Dermis lymphatic vessel endothelial cell (primary cell): ENCODE results near the gene OR52N1. TPM values are rescaled to one million over a fixed set of nuclear protein-coding genes. Genes with fewer than 3 reads are reported as not detected.

Experiments used
- total RNA-seq: library from RNA; depleted of rRNA; stranded (reverse); fragments of >200 nt; gene quantifications from 2 replicates; pipeline ENCODE4 v1.2.1, GENCODE V29; 2014

Gene OR52N1
- not detected in 2 replicates for total RNA-seq

DNA sequence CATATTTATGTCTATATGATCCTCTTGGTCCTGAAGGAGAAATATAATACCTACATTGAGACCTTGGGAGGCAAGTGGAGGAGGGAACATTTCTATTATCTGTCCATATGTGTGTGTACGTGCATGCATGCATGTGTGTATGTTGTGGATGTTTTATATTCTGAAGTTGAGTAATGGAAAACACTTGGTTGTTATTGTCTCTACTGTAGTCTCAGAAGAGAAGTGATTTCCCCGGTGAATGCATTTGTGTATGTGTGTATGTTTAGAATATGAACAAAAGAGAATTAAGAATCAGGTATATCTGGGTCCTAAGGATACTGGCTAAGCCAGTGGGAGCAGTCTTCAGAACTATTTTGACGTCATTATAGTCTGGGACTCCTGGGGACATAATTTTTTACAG is at the start of gene OR52N1:
OR52N1 (minus strand) TSS at position 101 of the 400 bp plus-strand sequence. CDS start 2,449 bp downstream, outside the sequence.

DNA sequence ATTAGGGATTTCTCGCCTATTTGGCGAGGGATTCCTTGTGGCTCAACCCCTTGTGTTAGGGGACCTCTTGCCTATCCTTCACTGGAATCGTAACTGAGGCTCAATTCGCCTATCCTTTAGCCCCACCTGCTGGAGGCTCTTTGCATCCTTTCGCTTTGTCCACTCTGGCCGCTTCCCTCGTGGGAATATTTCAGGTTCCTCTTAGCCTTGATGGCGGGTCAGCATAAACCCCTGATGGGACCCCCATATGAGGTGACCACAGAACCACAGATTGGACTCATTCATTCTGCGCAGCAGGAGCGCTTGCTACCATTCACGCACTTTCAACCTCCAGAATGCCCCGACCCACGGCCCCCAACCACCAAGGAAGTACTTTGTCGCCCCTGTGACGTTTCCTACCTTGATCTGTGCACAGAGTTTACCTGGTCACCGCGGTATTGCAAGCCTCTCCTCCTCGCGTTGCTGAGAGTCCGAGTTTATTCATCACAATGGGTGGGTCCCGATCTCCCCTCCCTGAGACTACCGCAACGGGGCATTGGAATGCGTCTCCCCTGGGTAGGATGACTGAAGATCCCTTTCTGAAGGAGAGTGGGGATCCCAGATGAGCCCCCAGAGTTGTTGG is 17.5 kb upstream of the OR52N1 start, which contains the start of gene OR52N2:
OR52N2 (plus strand) TSS at position 425 of the 622 bp plus-strand sequence. CDS start 11,412 bp downstream, outside the sequence.

DNA sequence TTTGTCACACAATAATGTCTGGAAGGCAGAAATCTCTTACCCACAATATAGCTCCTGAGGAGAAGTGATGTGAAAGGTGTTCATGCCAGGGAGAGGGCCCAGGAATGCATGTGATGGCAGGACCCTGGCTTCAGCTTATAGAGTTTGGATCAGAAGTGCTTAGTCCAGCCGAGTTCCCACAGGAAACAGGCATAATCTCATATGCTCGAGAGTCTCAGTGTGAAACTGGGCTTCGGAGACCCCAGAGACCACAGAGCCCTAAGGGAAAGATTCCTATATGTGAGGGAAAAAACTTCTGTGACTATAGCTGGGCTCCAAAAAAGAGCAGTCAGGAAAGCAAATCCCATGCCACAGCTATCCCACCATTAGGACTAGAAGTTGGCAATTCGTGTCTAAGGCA is 7.8 kb downstream of the OR52N1 start, which contains the start of gene OR52N5:
OR52N5 (minus strand) TSS at position 101 of the 400 bp plus-strand sequence. CDS start 4,721 bp downstream, outside the sequence.

DNA sequence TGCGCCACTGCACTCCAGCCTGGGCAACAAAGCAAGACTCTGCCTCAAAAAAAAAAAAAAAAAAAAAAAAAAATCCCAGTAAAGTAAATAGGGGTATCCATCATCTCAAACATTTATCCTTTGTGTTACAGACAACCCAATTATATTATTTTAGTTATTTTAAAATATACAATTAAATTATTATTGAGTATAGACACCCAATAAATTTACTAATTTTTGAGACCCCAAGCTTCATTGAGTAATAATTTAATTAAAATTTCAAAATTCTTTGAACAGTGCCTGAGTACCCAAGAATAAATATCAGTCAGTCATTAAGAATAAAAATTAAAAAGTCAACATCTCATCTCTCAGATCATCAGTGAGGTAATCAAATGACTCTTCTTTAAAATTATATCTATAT is 37.1 kb downstream of the OR52N1 start, which contains the start of gene OR52N4:
OR52N4 (plus strand) TSS at position 301 of the 400 bp plus-strand sequence. CDS start 498 bp downstream, outside the sequence.

Other genes with a start within 250 kb of the OR52N1 start
- 0.09 and 0.11 TPM in 2 replicates for gene OR52H1, start 242.7 kb downstream of the OR52N1 start, total RNA-seq
- not detected in 2 replicates for gene OR52B6, start 210.4 kb downstream of the OR52N1 start, total RNA-seq
- 0.43 and 1.5 TPM in 2 replicates for gene TRIM6, start 194.6 kb downstream of the OR52N1 start, total RNA-seq
- 8.3 and 12.1 TPM in 2 replicates for gene TRIM34, start 166.3 kb downstream of the OR52N1 start, total RNA-seq
- 54.8 and 60.8 TPM in 2 replicates for gene TRIM5, start 106.2 kb downstream of the OR52N1 start, total RNA-seq
- gene TRIM22, start 101.5 kb downstream of the OR52N1 start, total RNA-seq: 30.5 and 46.6 TPM in 2 replicates
- not detected in 2 replicates for gene OR56B1, start 54.8 kb downstream of the OR52N1 start, total RNA-seq
- not detected in 2 replicates for gene OR52N4, start 37.0 kb downstream of the OR52N1 start, total RNA-seq
- gene OR52N5, start 7.9 kb downstream of the OR52N1 start, total RNA-seq: not detected in 2 replicates
- gene OR52N2, start 17.7 kb upstream of the OR52N1 start, total RNA-seq: not detected in 2 replicates
- gene OR52E6, start 50.6 kb upstream of the OR52N1 start, total RNA-seq: not detected in 2 replicates
- gene OR52E8, start 66.4 kb upstream of the OR52N1 start, total RNA-seq: not detected in 2 replicates
- gene OR52E4, start 89.4 kb upstream of the OR52N1 start, total RNA-seq: not detected in 2 replicates
- gene OR52E5, start 101.9 kb upstream of the OR52N1 start, total RNA-seq: not detected in 2 replicates
- not detected in 2 replicates for gene OR56A3, start 151.0 kb upstream of the OR52N1 start, total RNA-seq
- not detected in 2 replicates for gene OR56A5, start 177.2 kb upstream of the OR52N1 start, total RNA-seq
- gene OR52L1, start 195.7 kb upstream of the OR52N1 start, total RNA-seq: not detected in 2 replicates
- not detected in 2 replicates for gene OR56A4, start 215.7 kb upstream of the OR52N1 start, total RNA-seq
- not detected in 2 replicates for gene OR56A1, start 239.5 kb upstream of the OR52N1 start, total RNA-seq